Stimulated activated CD4-positive, alpha-beta T cell treated with anti-CD3 and anti-CD28 coated beads, TNF-alpha, amount 100 ng/mL, for 1 hour (primary cell): ENCODE results near the gene SSBP1.
"Not testable (repeated sequence)": the region's sequence is repeated elsewhere in the genome, so short reads cannot be mapped to it uniquely, and the experiment has no call there.

Source experiments
- DNase-seq, 3 donors: peaks; one replicate each; pipeline ENCODE4 v3.0.0-alpha.2; 2020; ENCODE audit warnings: low read depth in 3 of 3, low spot score in 1 of 3

Gene SSBP1

GRCh38 chr7:141709318-141709717, 28.8 kb upstream of the SSBP1 start:
- no peak for DNase-seq

GRCh38 chr7:141709749-141710148, 28.4 kb upstream of the SSBP1 start:
- no peak for DNase-seq

- DNase-seq = no peak
Observed at GRCh38 chr7:141710301-141710700, 27.9 kb upstream of the SSBP1 start.

- DNase-seq = no peak
Observed at GRCh38 chr7:141712603-141713255, 25.4 kb upstream of the SSBP1 start.

GRCh38 chr7:141713890-141714289, 24.3 kb upstream of the SSBP1 start:
- DNase-seq = no peak

GRCh38 chr7:141714571-141714970, 23.6 kb upstream of the SSBP1 start:
- no peak for DNase-seq

GRCh38 chr7:141715018-141715417, 23.1 kb upstream of the SSBP1 start:
- no peak for DNase-seq

- no peak for DNase-seq
Observed at GRCh38 chr7:141715794-141716689, 22.1 kb upstream of the SSBP1 start.

GRCh38 chr7:141717450-141717849, 20.7 kb upstream of the SSBP1 start:
- DNase-seq = no peak

GRCh38 chr7:141722529-141722928, 15.6 kb upstream of the SSBP1 start:
- DNase-seq = no peak

GRCh38 chr7:141729020-141729419, 9.1 kb upstream of the SSBP1 start:
- no peak for DNase-seq

GRCh38 chr7:141731476-141732149, 6.5 kb upstream of the SSBP1 start:
- DNase-seq = no peak

- DNase-seq = no peak
Observed at GRCh38 chr7:141737118-141737835, 881 bp upstream of the SSBP1 start.

GRCh38 chr7:141738592-141739013, 445 bp downstream of the SSBP1 start:
- DNase-seq = no peak

- DNase-seq = no peak
Observed at GRCh38 chr7:141739250-141739649, 1.1 kb downstream of the SSBP1 start.

GRCh38 chr7:141742229-141742628, 4.1 kb downstream of the SSBP1 start:
- DNase-seq = no peak

- no peak for DNase-seq
Observed at GRCh38 chr7:141744131-141744530, 6.0 kb downstream of the SSBP1 start.

- no peak for DNase-seq
Observed at GRCh38 chr7:141748396-141748795, 10.2 kb downstream of the SSBP1 start.

- not testable (repeated sequence) for DNase-seq
Observed at GRCh38 chr7:141751904-141752303, 13.7 kb downstream of the SSBP1 start.

GRCh38 chr7:141752634-141753033, 14.5 kb downstream of the SSBP1 start:
- DNase-seq = no peak

- DNase-seq = no peak
Observed at GRCh38 chr7:141754939-141755338, 16.8 kb downstream of the SSBP1 start.
